Measurements from ENCODE around the gene NELFA.
"Not testable (repeated sequence)": the region's sequence is repeated elsewhere in the genome, so short reads cannot be mapped to it uniquely, and the experiment has no call there.

Gene NELFA

GRCh38 chr4:1993718-1994516, 14.9 kb downstream of the NELFA start:
- DNase-seq, result not testable (repeated sequence)

DNA sequence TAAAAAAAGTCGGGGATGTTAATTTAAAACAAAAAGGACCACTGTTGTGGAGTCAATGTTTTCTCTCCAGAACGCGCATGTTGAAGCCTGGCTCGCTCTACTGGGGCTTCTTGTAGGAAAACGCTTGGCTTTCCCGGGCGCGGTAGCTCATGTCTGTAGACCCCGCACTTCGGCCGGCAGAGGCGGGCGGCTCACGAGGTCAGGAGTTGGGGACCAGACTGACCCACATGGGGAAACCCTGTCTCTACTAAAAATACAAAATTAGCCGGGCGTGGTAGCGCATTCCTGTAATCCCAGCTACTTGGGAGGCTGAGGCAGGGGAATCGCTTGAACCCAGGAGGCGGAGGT, 15.6 kb downstream of the NELFA start:
- no peak for DNase-seq

DNA sequence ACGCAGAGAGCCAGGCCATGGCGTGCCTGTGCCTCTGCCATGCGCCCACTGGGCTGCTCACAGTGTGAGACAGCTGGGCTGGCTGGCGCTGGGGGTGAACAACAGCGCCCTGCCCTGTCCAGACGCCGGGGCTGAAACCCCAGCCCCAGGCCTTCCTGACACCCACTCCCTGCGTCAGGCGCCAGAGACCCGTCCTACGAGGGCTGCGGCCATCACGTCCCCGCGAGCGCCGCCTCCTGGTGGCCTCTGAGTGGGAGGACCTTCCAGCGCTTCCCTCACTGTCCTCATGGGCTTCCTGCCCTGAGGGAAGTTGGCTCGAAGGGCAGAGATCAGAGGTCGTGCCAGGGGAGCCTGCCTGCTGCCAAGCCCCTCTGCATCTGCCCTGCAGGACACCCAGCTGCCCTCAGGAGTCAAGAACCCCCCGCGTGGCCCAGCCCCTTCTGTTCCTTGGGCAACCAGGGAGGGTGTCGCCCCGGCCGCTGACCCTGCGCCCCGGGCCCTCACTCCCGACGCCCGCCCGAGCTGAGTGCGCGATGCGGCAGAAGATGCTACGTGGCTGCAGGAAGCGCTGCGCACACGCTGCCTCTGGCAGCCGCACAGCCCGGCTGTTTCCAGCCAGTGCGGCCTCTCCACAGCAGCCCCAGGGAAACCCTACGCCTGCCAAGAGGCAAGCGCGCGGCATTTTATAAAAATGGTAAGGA, 16.2 kb downstream of the NELFA start:
- DNase-seq, result no peak

- no peak for DNase-seq
Observed at GRCh38 chr4:1991596-1992434, 17.0 kb downstream of the NELFA start.

GRCh38 chr4:1991087-1991486, 17.7 kb downstream of the NELFA start:
- DNase-seq, result no peak

DNA sequence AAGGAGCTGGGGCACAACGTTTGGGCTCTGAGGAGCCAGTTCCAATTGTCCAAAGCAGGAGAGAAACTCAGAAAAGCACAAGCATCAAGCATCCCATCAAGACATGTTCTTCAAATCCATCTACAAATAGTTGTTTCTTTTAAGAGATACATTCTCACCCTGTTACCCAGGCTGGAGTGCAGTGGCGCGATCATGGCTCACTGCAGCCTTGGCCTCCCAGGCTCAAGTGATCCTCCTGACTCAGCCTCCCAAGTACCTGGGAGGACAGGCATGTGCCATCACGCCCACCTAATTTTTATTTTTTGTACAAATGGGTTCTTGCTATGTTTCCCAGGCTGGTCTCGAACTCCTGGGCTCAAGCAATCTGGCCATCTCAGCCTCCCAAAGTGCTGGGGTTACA, 18.1 kb downstream of the NELFA start:
- DNase-seq, result no peak

DNA sequence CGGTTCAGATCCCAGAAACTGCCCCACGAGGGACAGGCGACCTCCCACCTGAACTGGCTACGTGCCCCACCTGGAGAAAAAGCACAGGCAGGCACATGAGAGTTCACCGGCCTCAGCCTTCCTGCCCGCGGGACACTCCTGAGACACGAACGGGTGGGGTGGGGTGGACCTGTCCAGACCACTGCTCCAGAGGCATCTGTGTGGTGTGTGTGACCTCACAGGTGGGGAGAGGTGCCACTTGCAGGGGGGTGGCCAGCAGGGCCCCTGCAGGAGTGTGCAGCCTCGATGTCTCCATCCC, 18.5 kb downstream of the NELFA start:
- DNase-seq, result no peak

DNA sequence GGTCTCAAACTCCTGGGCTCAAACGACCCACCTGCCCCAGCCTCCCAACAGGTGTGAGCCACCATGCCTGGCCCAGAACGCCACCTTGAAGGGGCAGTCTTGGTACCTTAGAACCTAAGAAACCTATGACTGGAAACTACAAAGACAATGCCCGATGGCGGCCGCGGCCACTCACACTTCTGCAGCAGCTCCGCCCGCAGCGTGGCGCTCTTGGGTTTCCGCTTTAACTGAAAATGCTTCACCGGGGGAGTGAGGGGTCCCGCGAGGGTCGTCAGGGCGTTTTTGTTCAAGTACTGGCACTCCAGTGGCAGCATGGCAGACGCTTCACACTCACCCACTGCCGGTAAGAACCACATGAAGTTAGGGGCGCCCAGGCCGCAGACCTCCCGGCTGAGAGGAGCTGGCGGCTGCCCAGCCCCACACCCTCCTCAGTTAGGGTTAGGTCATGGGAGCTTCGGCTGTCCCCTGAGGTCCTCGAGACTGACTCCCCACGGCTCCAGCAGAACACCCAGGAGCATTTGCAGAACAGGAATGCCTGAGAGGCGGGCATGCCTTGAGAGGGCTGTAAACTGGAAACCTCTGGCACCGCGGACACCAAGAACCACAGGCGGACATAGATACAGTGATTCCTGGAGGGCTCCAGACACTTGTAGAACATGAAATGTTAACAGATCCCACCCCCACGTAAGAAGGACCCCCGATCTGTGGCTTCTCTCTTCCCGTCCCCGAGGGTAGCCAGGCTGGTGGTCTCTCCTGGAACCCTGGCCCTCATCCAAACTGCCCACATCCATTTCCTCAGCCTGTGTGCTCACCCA, 19.0 kb downstream of the NELFA start:
- DNase-seq, result no peak

DNA sequence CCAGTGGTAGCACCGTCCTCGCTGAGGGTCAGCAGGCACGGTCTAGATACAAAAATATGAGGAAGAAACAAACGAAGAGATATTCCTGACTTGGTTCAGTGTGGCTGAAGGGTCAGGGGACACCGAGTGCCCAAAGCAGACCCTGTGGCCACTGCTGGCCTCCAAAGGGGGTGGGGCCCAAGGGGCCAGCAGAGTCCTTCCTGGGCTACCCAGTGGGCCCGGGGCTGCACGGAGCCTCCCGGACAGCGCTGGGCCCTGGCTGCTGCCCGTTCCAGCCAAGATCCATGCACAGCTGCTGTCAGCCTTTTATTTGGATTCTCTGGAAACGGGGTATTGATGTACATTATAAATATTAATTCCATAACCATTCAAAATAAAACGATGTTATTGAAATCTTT, 20.4 kb downstream of the NELFA start:
- DNase-seq, result no peak

DNA sequence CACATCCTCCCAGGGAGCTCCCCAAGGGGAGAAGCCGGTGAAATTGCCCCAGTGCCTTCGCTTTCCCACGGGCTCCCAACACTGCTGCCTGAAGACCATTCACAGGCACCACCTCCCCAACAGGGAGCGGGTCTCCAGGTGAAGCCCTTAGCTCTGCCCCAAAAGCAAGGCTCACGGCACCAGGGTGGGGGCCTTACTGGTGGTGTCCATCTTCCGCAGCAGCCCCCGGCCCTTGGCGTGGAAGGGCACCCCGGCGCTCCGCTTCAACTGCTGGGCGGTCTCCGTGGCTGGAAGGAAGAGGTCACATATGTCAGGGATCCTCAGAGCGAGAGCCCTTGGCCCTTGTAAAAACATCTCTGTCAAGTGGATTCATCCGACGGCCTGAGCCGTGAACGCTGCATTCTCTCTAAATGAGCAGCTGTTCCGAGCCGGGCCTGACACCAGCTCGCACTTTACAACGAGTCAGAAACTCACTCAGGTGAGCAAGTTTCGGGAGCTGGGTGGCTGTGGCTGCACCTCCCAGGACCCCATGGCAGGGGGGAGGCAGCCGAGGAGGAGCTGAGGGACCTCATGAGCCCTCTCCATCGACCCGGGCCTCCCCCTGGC, 20.9 kb downstream of the NELFA start:
- no peak for DNase-seq

GRCh38 chr4:1987296-1987695, 21.5 kb downstream of the NELFA start:
- DNase-seq, result no peak

- no peak for DNase-seq
Observed at GRCh38 chr4:1986578-1987210, 22.1 kb downstream of the NELFA start.

GRCh38 chr4:1985780-1986577, 22.8 kb downstream of the NELFA start:
- no peak for DNase-seq

- DNase-seq, result no peak
Observed at GRCh38 chr4:1985294-1985693, 23.5 kb downstream of the NELFA start.

- DNase-seq, result no peak
Observed at GRCh38 chr4:1984406-1985191, 24.2 kb downstream of the NELFA start.

DNA sequence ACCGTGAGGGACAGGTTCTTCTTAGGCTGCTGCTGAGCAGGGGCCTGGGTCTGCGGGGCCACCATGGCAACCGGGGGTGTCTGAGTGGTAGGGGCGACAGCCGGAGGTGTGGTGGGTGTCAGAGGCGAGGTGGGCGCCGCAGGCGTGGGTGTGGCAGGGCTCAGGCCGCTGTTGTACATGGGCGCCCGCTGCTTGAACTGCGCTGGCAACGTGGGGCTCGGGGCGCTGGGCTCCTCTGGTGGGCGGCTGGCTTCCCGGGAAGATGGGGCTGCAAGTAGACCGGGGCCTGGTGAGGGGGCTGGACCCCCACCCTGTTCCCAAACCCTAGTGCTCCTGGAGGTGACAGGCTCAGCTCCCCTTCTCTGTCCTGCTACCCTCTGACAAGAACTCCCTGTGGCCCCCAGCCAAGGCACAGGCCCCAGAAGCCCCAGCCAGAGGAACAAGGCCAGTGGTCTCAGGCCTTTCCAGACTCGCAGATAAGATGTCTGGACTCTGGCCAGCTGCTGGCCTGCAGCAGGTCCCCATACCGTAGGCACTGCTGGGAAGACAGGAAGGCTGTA, 24.8 kb downstream of the NELFA start:
- no peak for DNase-seq

- DNase-seq, result no peak
Observed at GRCh38 chr4:1983053-1983845, 25.5 kb downstream of the NELFA start.

DNA sequence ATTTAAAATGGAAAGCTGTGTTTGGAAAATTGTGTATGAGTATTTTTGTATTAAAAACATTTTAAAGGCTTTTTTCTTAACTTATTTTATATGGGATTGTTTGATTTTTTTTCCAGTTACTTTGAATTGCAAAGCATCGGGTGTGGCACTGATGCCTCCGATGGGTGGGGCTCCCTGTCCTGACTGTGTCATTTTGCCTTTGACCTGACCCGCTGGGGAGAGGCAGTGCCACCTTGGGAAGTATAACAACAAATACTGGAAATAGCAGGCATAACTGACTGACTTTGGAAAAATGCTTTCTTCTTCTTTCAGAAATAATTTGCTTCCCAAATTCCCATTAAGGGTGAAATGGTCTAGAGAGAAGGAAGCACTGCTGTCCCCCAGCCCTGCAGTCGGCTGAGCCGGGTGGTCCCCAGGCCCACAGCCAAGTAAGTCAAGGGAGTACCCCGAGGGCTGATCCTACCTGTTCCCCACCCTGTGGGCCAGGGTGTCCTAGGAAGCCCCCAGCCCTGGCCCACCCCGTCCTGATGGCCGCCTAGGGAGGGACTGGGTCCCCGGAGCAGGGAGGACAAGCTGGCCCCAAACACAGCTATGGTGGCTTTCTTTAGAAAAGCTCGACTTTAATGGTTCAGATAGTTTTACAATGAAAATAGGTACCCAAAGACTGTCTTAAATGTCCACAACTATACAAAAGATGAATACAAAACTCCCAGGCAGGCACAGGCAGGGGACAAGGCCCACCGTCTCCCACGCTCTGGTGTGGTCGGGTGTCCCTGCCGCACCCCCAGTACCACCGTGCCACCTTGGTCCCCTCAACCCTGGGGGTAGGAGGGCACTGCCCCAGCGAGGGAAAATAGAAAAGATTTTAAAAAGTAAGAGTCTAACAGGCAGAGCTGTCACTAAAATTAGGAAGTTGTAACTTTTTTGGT, 26.4 kb downstream of the NELFA start:
- no peak for DNase-seq

All from GDM1 (cell line).